ENCODE data around the gene BTNL8.

DNA sequence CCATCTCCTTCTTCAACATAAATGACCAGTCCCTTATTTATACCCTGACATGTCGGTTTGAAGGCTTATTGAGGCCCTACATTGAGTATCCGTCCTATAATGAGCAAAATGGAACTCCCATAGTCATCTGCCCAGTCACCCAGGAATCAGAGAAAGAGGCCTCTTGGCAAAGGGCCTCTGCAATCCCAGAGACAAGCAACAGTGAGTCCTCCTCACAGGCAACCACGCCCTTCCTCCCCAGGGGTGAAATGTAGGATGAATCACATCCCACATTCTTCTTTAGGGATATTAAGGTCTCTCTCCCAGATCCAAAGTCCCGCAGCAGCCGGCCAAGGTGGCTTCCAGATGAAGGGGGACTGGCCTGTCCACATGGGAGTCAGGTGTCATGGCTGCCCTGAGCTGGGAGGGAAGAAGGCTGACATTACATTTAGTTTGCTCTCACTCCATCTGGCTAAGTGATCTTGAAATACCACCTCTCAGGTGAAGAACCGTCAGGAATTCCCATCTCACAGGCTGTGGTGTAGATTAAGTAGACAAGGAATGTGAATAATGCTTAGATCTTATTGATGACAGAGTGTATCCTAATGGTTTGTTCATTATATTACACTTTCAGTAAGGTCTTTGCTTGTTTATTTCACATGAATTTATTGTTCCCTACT lies 51.5 kb downstream of the BTNL8 start:
- TF ChIP-seq EZH2 (IDR thresholded peaks at IDR 0.05; ENCODE audit: insufficient read depth, low read length): no peak
- TF ChIP-seq, protein P1, sequence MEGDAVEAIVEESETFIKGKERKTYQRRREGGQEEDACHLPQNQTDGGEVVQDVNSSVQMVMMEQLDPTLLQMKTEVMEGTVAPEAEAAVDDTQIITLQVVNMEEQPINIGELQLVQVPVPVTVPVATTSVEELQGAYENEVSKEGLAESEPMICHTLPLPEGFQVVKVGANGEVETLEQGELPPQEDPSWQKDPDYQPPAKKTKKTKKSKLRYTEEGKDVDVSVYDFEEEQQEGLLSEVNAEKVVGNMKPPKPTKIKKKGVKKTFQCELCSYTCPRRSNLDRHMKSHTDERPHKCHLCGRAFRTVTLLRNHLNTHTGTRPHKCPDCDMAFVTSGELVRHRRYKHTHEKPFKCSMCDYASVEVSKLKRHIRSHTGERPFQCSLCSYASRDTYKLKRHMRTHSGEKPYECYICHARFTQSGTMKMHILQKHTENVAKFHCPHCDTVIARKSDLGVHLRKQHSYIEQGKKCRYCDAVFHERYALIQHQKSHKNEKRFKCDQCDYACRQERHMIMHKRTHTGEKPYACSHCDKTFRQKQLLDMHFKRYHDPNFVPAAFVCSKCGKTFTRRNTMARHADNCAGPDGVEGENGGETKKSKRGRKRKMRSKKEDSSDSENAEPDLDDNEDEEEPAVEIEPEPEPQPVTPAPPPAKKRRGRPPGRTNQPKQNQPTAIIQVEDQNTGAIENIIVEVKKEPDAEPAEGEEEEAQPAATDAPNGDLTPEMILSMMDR (IDR thresholded peaks at IDR 0.05; ENCODE audit: insufficient read depth, low read depth, low read length): no peak
